Spleen (tissue), 11 donors: ENCODE measurements around the gene MYOM3. TPM values are rescaled to one million over a fixed set of nuclear protein-coding genes. Genes with fewer than 3 reads are reported as not detected.
"Not testable (repeated sequence)": the region's sequence is repeated elsewhere in the genome, so short reads cannot be mapped to it uniquely, and the experiment has no call there.

Experiments
- DNase-seq: peaks from one replicate; pipeline ENCODE4 v3.0.0-alpha.2; 2020
- H3K27ac ChIP-seq, 8 donors: fragments of 200-600 bp; sonication (generic) in 7 of 8; 1 replicate in 4 of 8; 2 replicates in 4 of 8; pipeline versions ENCODE4 v1.5.0 to v1.8.0; 2016 to 2021; ENCODE audit warnings: inconsistent platforms in 4 of 8, mild to moderate bottlenecking in 4 of 8, moderate library complexity in 1 of 8
- H3K27me3 ChIP-seq, 7 donors: fragments of 200-600 bp; sonication (generic) in 6 of 7; replicated peaks in 1 of 7; 1 replicate in 4 of 7; 2 replicates in 3 of 7; pipeline versions ENCODE4 v1.5.0 to v1.8.0; 2016 to 2021; ENCODE audit warnings: inconsistent platforms in 3 of 7, mild to moderate bottlenecking in 1 of 7
- H3K36me3 ChIP-seq, 6 donors: fragments of 200-600 bp; sonication (generic) in 5 of 6; 1 replicate in 4 of 6; 2 replicates in 2 of 6; pipeline versions ENCODE4 v1.5.0 to v1.8.0; 2016 to 2021; ENCODE audit warnings: inconsistent platforms in 2 of 6
- H3K4me1 ChIP-seq, 6 donors: fragments of 200-600 bp; sonication (generic) in 5 of 6; 1 replicate in 3 of 6; 2 replicates in 3 of 6; pipeline versions ENCODE4 v1.5.0 to v1.8.0; 2016 to 2021; ENCODE audit warnings: inconsistent platforms in 3 of 6
- H3K4me3 ChIP-seq, 8 donors: fragments of 200-600 bp; sonication (generic) in 7 of 8; 1 replicate in 4 of 8; 2 replicates in 4 of 8; pipeline versions ENCODE4 v1.5.0 to v1.8.0; 2016 to 2021; ENCODE audit warnings: inconsistent platforms in 4 of 8, mild to moderate bottlenecking in 4 of 8, moderate library complexity in 2 of 8
- H3K9me3 ChIP-seq, 8 donors: fragments of 200-600 bp; sonication (generic) in 7 of 8; 1 replicate in 4 of 8; 2 replicates in 4 of 8; pipeline versions ENCODE4 v1.5.0 to v1.8.0; 2016 to 2021; ENCODE audit warnings: inconsistent platforms in 4 of 8
- CTCF ChIP-seq, 11 experiments: fragments of 200-600 bp in 7 of 11; fragments of 450-650 bp in 4 of 11; sonication (generic) in 4 of 11; IDR thresholded peaks in 8 of 11; conservative IDR thresholded peaks in 3 of 11; 1 replicate in 7 of 11; 2 replicates in 4 of 11; pipeline versions ENCODE4 v1.4.0 to v1.8.0; 2016 to 2021; ENCODE audit warnings: antibody characterized with exemption in 11 of 11, inconsistent platforms in 4 of 11, mild to moderate bottlenecking in 1 of 11
- POLR2A ChIP-seq, 3 donors: fragments of 450-650 bp; IDR thresholded peaks; one replicate each; pipeline ENCODE4 v1.5.1; 2017; ENCODE audit warnings: antibody characterized with exemption in 3 of 3, mild to moderate bottlenecking in 1 of 3
- POLR2AphosphoS5 ChIP-seq, 3 donors: sonication (generic); formaldehyde crosslinking; IDR thresholded peaks; one replicate each; pipeline ENCODE4 v1.5.1; 2017; ENCODE audit warnings: antibody characterized with exemption in 3 of 3
- WGBS, 5 donors: extraction: QIAGEN DNeasy Blood & Tissue Kit in 3 of 5; methylation state at CpG; one replicate each; pipeline versions ENCODE4 v1.1.5 to v1.1.7; 2013 to 2018; 5-methylcytosine and 5-hydroxymethylcytosine counted together
- intact Hi-C: fragments of 100-400 bp; cut with DNase I; formaldehyde crosslinking; loops from one replicate; pipeline ENCODE4 v1.15.0; 2023; ENCODE audit warnings: low total_unique reads
- polyA plus RNA-seq, 3 donors: library from polyadenylated mRNA; stranded (reverse); fragments of 200-250 nt; gene quantifications; one replicate each; pipeline ENCODE4 v1.2.1, GENCODE V29; 2013
- total RNA-seq, 7 donors: library from RNA; depleted of rRNA in 3 of 7; stranded (reverse); fragments of >200 nt in 3 of 7; fragmentation: NEBNext Ultra II Directional in 4 of 7; extraction: Animal tissue kit (Norgen Biotek cat#: 25700) in 4 of 7; gene quantifications; one replicate each; pipeline versions ENCODE4 v1.1.0 to v1.2.1, GENCODE V29; 2016 to 2021
- donor health status: healthy with polysubstance abuse.
- donor health status: DM: no; HTN: no; CAD: no; lungs with moderate emphysema.
- donor health status: DM: no; HTN: no; CAD: no.
- donor health status: Bipolar disorder and iron deficiency.
- donor health status: healthy.
- donor health status: DM: no; HTN: no; CAD: no.
- donor health status: DM: yes; HTN: yes; CAD: no.

Gene MYOM3
- total and polyA plus RNA-seq, 10 donors, result 0.02 to 0.06 (median 0.06) TPM; not detected in 7

GRCh38 chr1:24047110-24047477, 64.8 kb downstream of the MYOM3 start:
- H3K4me1 ChIP-seq, result peaks cover 0 to 12% (median 0%) of the 10 kb centered on the region in 6 donors
- H3K27me3 ChIP-seq, result no peaks in the 10 kb centered on the region
- no peak overlapping the region for H3K4me3 ChIP-seq
- no peaks in the 10 kb centered on the region for H3K9me3 ChIP-seq
- WGBS, 5 donors, result 48 to 75% (median 73%) methylated on average over 3 of the region's 3 CpGs
- intact Hi-C loops, result no loop called here
- TF ChIP-seq CTCF (IDR thresholded peaks at IDR 0.05 in 8 of 11, conservative IDR thresholded peaks at IDR 0.05 in 3 of 11) (no peak), POLR2AphosphoS5 (IDR thresholded peaks at IDR 0.05) (no peak), POLR2A (IDR thresholded peaks at IDR 0.05) (no peak)
- peak; percentile 12 for DNase-seq
- no peak overlapping the region for H3K27ac ChIP-seq
- no peaks in the 10 kb centered on the region for H3K36me3 ChIP-seq

- H3K4me3 ChIP-seq, result no peak overlapping the region
- intact Hi-C loops, result no loop called here
- no peaks in the 10 kb centered on the region for H3K36me3 ChIP-seq
- no peaks in the 10 kb centered on the region for H3K4me1 ChIP-seq
- no peaks in the 10 kb centered on the region for H3K27me3 ChIP-seq
- H3K27ac ChIP-seq, result no peak overlapping the region
- WGBS, 5 donors, result 58 to 89% (median 80%) methylated on average over 2 of the region's 2 CpGs
- no peak for DNase-seq
- TF ChIP-seq CTCF (IDR thresholded peaks at IDR 0.05 in 8 of 11, conservative IDR thresholded peaks at IDR 0.05 in 3 of 11), result no peak
- TF ChIP-seq POLR2A (IDR thresholded peaks at IDR 0.05), result no peak
- no peak for TF ChIP-seq POLR2AphosphoS5 (IDR thresholded peaks at IDR 0.05)
- H3K9me3 ChIP-seq, result no peaks in the 10 kb centered on the region
These were observed 66.2 kb downstream of the MYOM3 start for GRCh38 chr1:24045771-24046170.

GRCh38 chr1:24044672-24045071, 67.3 kb downstream of the MYOM3 start:
- H3K9me3 ChIP-seq, H3K36me3 ChIP-seq, H3K27ac ChIP-seq, DNase-seq, H3K4me1 ChIP-seq, H3K4me3 ChIP-seq, intact Hi-C loops, H3K27me3 ChIP-seq: not testable (repeated sequence)
- WGBS, 5 donors, result 81 to 93% (median 92%) methylated on average over 5 of the region's 5 CpGs

GRCh38 chr1:24043345-24044032, 68.4 kb downstream of the MYOM3 start:
- Histone ChIP-seq H3K36me3 (no peaks in the 10 kb centered on the region), H3K27me3 (peaks cover 0 to 5% (median 0%) of the 10 kb centered on the region in 7 donors), H3K4me1 (no peaks in the 10 kb centered on the region), H3K4me3 (no peak overlapping the region), H3K9me3 (no peaks in the 10 kb centered on the region), H3K27ac (no peak overlapping the region)
- intact Hi-C loops, result no loop called here
- peak; percentile 13 for DNase-seq
- 59 to 100% (median 68%) methylated on average over 1 of the region's 1 CpG for WGBS, 5 donors
- TF ChIP-seq POLR2AphosphoS5 (IDR thresholded peaks at IDR 0.05) (no peak), POLR2A (IDR thresholded peaks at IDR 0.05) (no peak), CTCF (IDR thresholded peaks at IDR 0.05 in 8 of 11, conservative IDR thresholded peaks at IDR 0.05 in 3 of 11) (no peak)
